HCT116 (cell line): Measurements from ENCODE around the gene BSN. TPM values are rescaled to one million over a fixed set of nuclear protein-coding genes. Genes with fewer than 3 reads are reported as not detected.

Experiments used
- ATAC-seq: fragments of 200-7000 bp; cut with Tn5 transposase; 2 replicates; pipeline ENCODE4 v1.9.1; 2020; ENCODE audit warnings: mild to moderate bottlenecking, moderate library complexity
- BruUV-seq: library from RNA; stranded (reverse); fragments of 400-500 nt; replicated peaks from 2 replicates; lab custom pipeline; 2021; lab: Mats Ljungman, UMichigan
- CTCF ChIA-PET: fragments of 300-600 bp; sonication (Branson Sonifier 250); formaldehyde crosslinking; loops from one replicate; lab custom pipeline; 2021; ENCODE audit warnings: antibody characterized with exemption; lab: Charles Lee
- POLR2A ChIA-PET: fragments of 300-600, 350-600 bp; sonication (Branson Sonifier 250); formaldehyde crosslinking; loops from one replicate; lab custom pipeline; 2021; ENCODE audit warnings: antibody characterized with exemption; lab: Charles Lee
- RAD21 ChIA-PET, 2 experiments: fragments of 300-600 bp; sonication (Branson Sonifier 250); formaldehyde crosslinking; loops; one replicate each; lab custom pipeline; 2023; ENCODE audit warnings: low total read pairs in 2 of 2; ENCODE audit not compliant: uncharacterized antibody in 2 of 2, unreplicated experiment in 2 of 2, low non-redundant PET in 1 of 2; lab: Charles Lee
- DNase-seq: peaks from one replicate; pipeline ENCODE4 v3.0.0-alpha.2; 2010; ENCODE audit warnings: low read depth, low spot score
- H2AFZ ChIP-seq: fragments of 200-600 bp; shearing (Covaris generic), sonication (generic); 2 replicates; pipeline ENCODE4 v1.6.1; 2017; ENCODE audit warnings: low read depth, mixed run types, mixed read lengths, antibody characterized with exemption, low read length; ENCODE audit not compliant: poor library complexity, severe bottlenecking
- H3K27ac ChIP-seq: 2 replicates; pipeline ENCODE4 v1.5.1; 2012; ENCODE audit warnings: low read depth, low read length
- H3K27me3 ChIP-seq: fragments of 200-600 bp; sonication (generic); 2 replicates; pipeline ENCODE4 v1.6.1; 2016; ENCODE audit warnings: mixed run types, low read length, mixed read lengths; ENCODE audit not compliant: insufficient read depth
- H3K36me3 ChIP-seq, 2 experiments: fragments of 200-500 bp in 1 of 2; fragments of 200-600 bp in 1 of 2; sonication (Bioruptor generic) in 1 of 2; sonication (generic) in 1 of 2; 2 replicates each; pipeline versions ENCODE4 v1.5.1 to v1.6.1; 2014 to 2016; ENCODE audit warnings: low read length in 2 of 2, inconsistent platforms in 1 of 2, mixed read lengths in 1 of 2, mixed run types in 1 of 2; ENCODE audit not compliant: insufficient read depth in 2 of 2, control insufficient read depth in 1 of 2
- H3K4me1 ChIP-seq, 2 experiments: fragments of 200-600 bp in 1 of 2; sonication (generic) in 1 of 2; 2 replicates each; pipeline versions ENCODE4 v1.5.1 to v1.6.1; 2012 to 2017; ENCODE audit warnings: low read length in 2 of 2, inconsistent platforms in 1 of 2, mild to moderate bottlenecking in 1 of 2, mixed read lengths in 1 of 2, mixed run types in 1 of 2, moderate library complexity in 1 of 2; ENCODE audit not compliant: insufficient read depth in 2 of 2, control insufficient read depth in 1 of 2
- H3K4me2 ChIP-seq: fragments of 200-600 bp; sonication (generic); 2 replicates; pipeline ENCODE4 v1.6.1; 2017; ENCODE audit warnings: mixed run types, low read length, mixed read lengths
- H3K4me3 ChIP-seq, 2 experiments: fragments of 200-600 bp in 1 of 2; sonication (generic) in 1 of 2; replicated peaks in 1 of 2; 2 replicates each; pipeline ENCODE4 v1.5.1; 2011 to 2016; ENCODE audit warnings: low read length in 2 of 2, control low read depth in 1 of 2, low read depth in 1 of 2, mild to moderate bottlenecking in 1 of 2, mixed read lengths in 1 of 2, mixed run types in 1 of 2
- H3K79me2 ChIP-seq: fragments of 200-600 bp; sonication (generic); 2 replicates; pipeline ENCODE4 v1.6.1; 2017; ENCODE audit warnings: mild to moderate bottlenecking, mixed run types, low read length, moderate library complexity, mixed read lengths; ENCODE audit not compliant: insufficient read depth
- H3K9ac ChIP-seq: fragments of 200-600 bp; sonication (generic); 2 replicates; pipeline ENCODE4 v1.6.1; 2016; ENCODE audit warnings: low read length, mixed read lengths
- H3K9me2 ChIP-seq: fragments of 200-600 bp; sonication (generic), shearing (Covaris generic); 2 replicates; pipeline ENCODE4 v1.6.1; 2017; ENCODE audit warnings: mixed run types, mild to moderate bottlenecking, moderate library complexity; ENCODE audit not compliant: insufficient read depth
- H3K9me3 ChIP-seq, 2 experiments: fragments of 200-500 bp in 1 of 2; fragments of 200-600 bp in 1 of 2; sonication (Bioruptor generic) in 1 of 2; sonication (generic) in 1 of 2; 2 replicates each; pipeline ENCODE4 v1.6.1; 2014 to 2017; ENCODE audit warnings: low read length in 2 of 2, mixed read lengths in 2 of 2, inconsistent platforms in 1 of 2, low read depth in 1 of 2, mild to moderate bottlenecking in 1 of 2, mixed run types in 1 of 2, moderate library complexity in 1 of 2; ENCODE audit not compliant: control insufficient read depth in 1 of 2, insufficient read depth in 1 of 2
- H4K20me1 ChIP-seq: fragments of 200-600 bp; sonication (generic), shearing (Covaris generic); 2 replicates; pipeline ENCODE4 v1.6.1; 2017; ENCODE audit warnings: mixed run types, mild to moderate bottlenecking, moderate library complexity; ENCODE audit not compliant: insufficient read depth
- ATF3 ChIP-seq: IDR thresholded peaks from 2 replicates; pipeline ENCODE4 v1.6.1; 2012
- CTCF ChIP-seq, 3 experiments: fragments of 200-600 bp in 1 of 3; sonication (generic) in 1 of 3; IDR thresholded peaks in 2 of 3; conservative IDR thresholded peaks in 1 of 3; 2 replicates each; pipeline ENCODE4 v1.5.1; 2012 to 2017; ENCODE audit warnings: low read depth in 2 of 3, low read length in 2 of 3, antibody characterized with exemption in 1 of 3, borderline replicate concordance in 1 of 3, control low read depth in 1 of 3, mild to moderate bottlenecking in 1 of 3, mixed read lengths in 1 of 3, mixed run types in 1 of 3, moderate library complexity in 1 of 3; ENCODE audit not compliant: insufficient read depth in 1 of 3
- intact Hi-C: fragments of 100-400 bp; cut with micrococcal nuclease; formaldehyde crosslinking; loops from 2 replicates; pipeline ENCODE4 v1.10.0; 2022
- total RNA-seq: library from RNA; stranded (reverse); gene quantifications from one replicate; pipeline ENCODE4 v1.2.1, GENCODE V29; 2021; ENCODE audit not compliant: unreplicated experiment

BSN gene
- total RNA-seq, 1 experiment from 2014 or later = 1.5 TPM

- TF ChIP-seq ATF3 (no peak), CTCF (IDR thresholded peaks at IDR 0.05 in 2 of 3, conservative IDR thresholded peaks at IDR 0.05 in 1 of 3; ENCODE audit: borderline replicate concordance in 1 of 3, insufficient read depth in 1 of 3, low read depth in 2 of 3, low read length in 2 of 3) (no peak)
These were observed 47.2 kb downstream of the BSN start (continued) for GRCh38 chr3:49601358-49602048.

GRCh38 chr3:49602049-49602554 is 47.8 kb downstream of the BSN start:
- Histone ChIP-seq H2AFZ (no peak overlapping the region), H3K4me2 (peak overlapping the region; percentile 73), H3K36me3 (no peaks in the 10 kb centered on the region), H3K27ac (no peak overlapping the region), H3K79me2 (no peaks in the 10 kb centered on the region), H3K27me3 (no peaks in the 10 kb centered on the region), H3K4me1 (peaks cover 0 to 45% of the 10 kb centered on the region in 2 experiments; a peak in 3 of 4 replicates), H4K20me1 (no peaks in the 10 kb centered on the region), H3K4me3 (no peak overlapping the region), H3K9ac (0 out of 2 replicates have a peak overlapping the region, but pooled peaks have one; percentile 48), H3K9me3 (no peaks in the 10 kb centered on the region), H3K9me2 (no peaks in the 10 kb centered on the region)
- ChIA-PET RAD21 (no interaction called here), CTCF (interaction anchor here (1.2 to 1.3 kb wide), 2 partner anchors 62 kb away, joined by 3 to 4 read pairs; no protein-coding TSS in a partner anchor), POLR2A (interaction anchor here (1.1 kb wide), 1 partner anchor 243 kb away, joined by 6 read pairs; no protein-coding TSS in a partner anchor)
- no TSS peak for BruUV-seq
- intact Hi-C loops = no loop called here
- no peak for ATAC-seq
- no peak for TF ChIP-seq ATF3
- TF ChIP-seq, all 23 proteins: peak for 0
- DNase-seq = no peak
